NCI-H524 (cell line): ENCODE data around the gene CCDC78.
"Not testable (repeated sequence)": the region's sequence is repeated elsewhere in the genome, so short reads cannot be mapped to it uniquely, and the experiment has no call there.

Experiments
- DNase-seq, 2 experiments: peaks; one replicate each; lab custom pipeline; 2025; lab: John Stamatoyannopoulos, UW

The CCDC78 gene

GRCh38 chr16:693766-694165, 32.5 kb downstream of the CCDC78 start:
- DNase-seq: no peak

- DNase-seq: no peak
Observed at GRCh38 chr16:693364-693763, 32.9 kb downstream of the CCDC78 start.

- no peak for DNase-seq
Observed at GRCh38 chr16:692356-693108, 33.7 kb downstream of the CCDC78 start.

GRCh38 chr16:691242-691641, 35.0 kb downstream of the CCDC78 start:
- not testable (repeated sequence) for DNase-seq

- no peak for DNase-seq
Observed at GRCh38 chr16:689175-689897, 36.9 kb downstream of the CCDC78 start.

- no peak for DNase-seq
Observed at GRCh38 chr16:687499-687898, 38.7 kb downstream of the CCDC78 start.

- DNase-seq: no peak
Observed at GRCh38 chr16:686459-687260, 39.6 kb downstream of the CCDC78 start.

GRCh38 chr16:685967-686366, 40.3 kb downstream of the CCDC78 start:
- peak in 1 of 2 experiments; percentile 60 for DNase-seq

GRCh38 chr16:684961-685696, 41.1 kb downstream of the CCDC78 start:
- no peak for DNase-seq

- peak; percentile 86 to 97 for DNase-seq
Observed at GRCh38 chr16:684071-684794, 42.0 kb downstream of the CCDC78 start, which contains the start of gene JMJD8. JMJD8 (minus strand) TSS chr16:684334; CDS start chr16:684319, 15 bp downstream.

- no peak for DNase-seq
Observed at GRCh38 chr16:683396-684070, 42.7 kb downstream of the CCDC78 start.

GRCh38 chr16:682493-683395, 43.5 kb downstream of the CCDC78 start:
- DNase-seq: no peak

- DNase-seq: no peak
Observed at GRCh38 chr16:681746-682427, 44.4 kb downstream of the CCDC78 start.

GRCh38 chr16:680967-681745, 45.1 kb downstream of the CCDC78 start:
- peak; percentile 21 to 48 for DNase-seq

- no peak for DNase-seq
Observed at GRCh38 chr16:680625-680945, 45.7 kb downstream of the CCDC78 start.

- peak; percentile 89 to 93 for DNase-seq
Observed at GRCh38 chr16:679814-680624, 46.2 kb downstream of the CCDC78 start, which contains the start of gene STUB1. STUB1 (plus strand) TSS chr16:680410; CDS start chr16:680526, 116 bp downstream.
